Activated CD4-positive, CD25-positive, alpha-beta regulatory T cell treated with anti-CD3 and anti-CD28 coated beads, Interleukin-2, amount 50 U/mL, for 16 hours (primary cell): ENCODE measurements around the gene SRSF1.
A peak's percentile ranks its signal among the peaks of the same experiment; 100 is the strongest.
"Not testable (repeated sequence)": the region's sequence is repeated elsewhere in the genome, so short reads cannot be mapped to it uniquely, and the experiment has no call there.

Experiments used
- DNase-seq: peaks from one replicate; pipeline ENCODE4 v3.0.0-alpha.2; 2020; ENCODE audit warnings: low read depth, low spot score

SRSF1 gene

GRCh38 chr17:57990037-57990436 is 17.0 kb downstream of the SRSF1 start:
- DNase-seq: no peak

GRCh38 chr17:57988301-57989250 is 18.5 kb downstream of the SRSF1 start:
- DNase-seq: peak; percentile 42

- DNase-seq: peak; percentile 51
Measured at GRCh38 chr17:57987581-57988300, 19.3 kb downstream of the SRSF1 start, which contains the start of gene VEZF1. Gene VEZF1, minus strand, starts transcription at chr17:57988254. Its CDS starts 143 bp downstream, at chr17:57988111.

- no peak for DNase-seq
Measured at GRCh38 chr17:57986841-57987580, 20.0 kb downstream of the SRSF1 start.

GRCh38 chr17:57985675-57985974 is 21.4 kb downstream of the SRSF1 start:
- DNase-seq: no peak

GRCh38 chr17:57984936-57985674 is 21.9 kb downstream of the SRSF1 start:
- DNase-seq: no peak

- no peak for DNase-seq
Measured at GRCh38 chr17:57984261-57984890, 22.7 kb downstream of the SRSF1 start.

- DNase-seq: no peak
Measured at GRCh38 chr17:57983446-57983845, 23.6 kb downstream of the SRSF1 start.

GRCh38 chr17:57982452-57983170 is 24.4 kb downstream of the SRSF1 start:
- DNase-seq: no peak

GRCh38 chr17:57980522-57980921 is 26.5 kb downstream of the SRSF1 start:
- DNase-seq: no peak

- no peak for DNase-seq
Measured at GRCh38 chr17:57979076-57979475, 28.0 kb downstream of the SRSF1 start.

- DNase-seq: no peak
Measured at GRCh38 chr17:57976594-57976993, 30.5 kb downstream of the SRSF1 start.

GRCh38 chr17:57975044-57975443 is 32.0 kb downstream of the SRSF1 start:
- no peak for DNase-seq

- DNase-seq: not testable (repeated sequence)
Measured at GRCh38 chr17:57974053-57974824, 32.8 kb downstream of the SRSF1 start.

- DNase-seq: no peak
Measured at GRCh38 chr17:57972151-57972550, 34.9 kb downstream of the SRSF1 start.

GRCh38 chr17:57971572-57971971 is 35.5 kb downstream of the SRSF1 start:
- no peak for DNase-seq

GRCh38 chr17:57970710-57971109 is 36.3 kb downstream of the SRSF1 start:
- no peak for DNase-seq

GRCh38 chr17:57968456-57968855 is 38.6 kb downstream of the SRSF1 start:
- no peak for DNase-seq

- DNase-seq: no peak
Measured at GRCh38 chr17:57966875-57967274, 40.2 kb downstream of the SRSF1 start.
